ENCODE data around the gene GRIK3.
"Not testable (repeated sequence)": the region's sequence is repeated elsewhere in the genome, so short reads cannot be mapped to it uniquely, and the experiment has no call there.

GRIK3 gene

GRCh38 chr1:36909359-36909758, 125.0 kb downstream of the GRIK3 start:
- not testable (repeated sequence) for DNase-seq (ENCODE audit: low read depth)

GRCh38 chr1:36908096-36908495, 126.2 kb downstream of the GRIK3 start:
- no peak for DNase-seq (ENCODE audit: low read depth)

- no peak for DNase-seq (ENCODE audit: low read depth)
Measured at GRCh38 chr1:36906555-36906954, 127.8 kb downstream of the GRIK3 start.

GRCh38 chr1:36905941-36906340, 128.4 kb downstream of the GRIK3 start:
- no peak for DNase-seq (ENCODE audit: low read depth)

GRCh38 chr1:36900128-36900527, 134.2 kb downstream of the GRIK3 start:
- DNase-seq (ENCODE audit: low read depth) = no peak

GRCh38 chr1:36897813-36898212, 136.5 kb downstream of the GRIK3 start:
- not testable (repeated sequence) for DNase-seq (ENCODE audit: low read depth)

GRCh38 chr1:36894824-36895223, 139.5 kb downstream of the GRIK3 start:
- no peak for DNase-seq (ENCODE audit: low read depth)

- no peak for DNase-seq (ENCODE audit: low read depth)
Measured at GRCh38 chr1:36890776-36891175, 143.5 kb downstream of the GRIK3 start.

GRCh38 chr1:36889478-36890226, 144.7 kb downstream of the GRIK3 start:
- no peak for DNase-seq (ENCODE audit: low read depth)

GRCh38 chr1:36888811-36889477, 145.4 kb downstream of the GRIK3 start:
- DNase-seq (ENCODE audit: low read depth) = no peak

- no peak for DNase-seq (ENCODE audit: low read depth)
Measured at GRCh38 chr1:36885540-36886357, 148.6 kb downstream of the GRIK3 start.

- no peak for DNase-seq (ENCODE audit: low read depth)
Measured at GRCh38 chr1:36884801-36885200, 149.5 kb downstream of the GRIK3 start.

GRCh38 chr1:36884029-36884701, 150.2 kb downstream of the GRIK3 start:
- DNase-seq (ENCODE audit: low read depth) = no peak

- no peak for DNase-seq (ENCODE audit: low read depth)
Measured at GRCh38 chr1:36883315-36883949, 150.9 kb downstream of the GRIK3 start.

- DNase-seq (ENCODE audit: low read depth) = no peak
Measured at GRCh38 chr1:36882536-36883285, 151.6 kb downstream of the GRIK3 start.

- DNase-seq (ENCODE audit: low read depth) = no peak
Measured at GRCh38 chr1:36881541-36881940, 152.8 kb downstream of the GRIK3 start.

GRCh38 chr1:36881068-36881405, 153.3 kb downstream of the GRIK3 start:
- DNase-seq (ENCODE audit: low read depth) = no peak

- no peak for DNase-seq (ENCODE audit: low read depth)
Measured at GRCh38 chr1:36880155-36881067, 153.9 kb downstream of the GRIK3 start.

- DNase-seq (ENCODE audit: low read depth) = no peak
Measured at GRCh38 chr1:36879613-36880012, 154.7 kb downstream of the GRIK3 start.

- DNase-seq (ENCODE audit: low read depth) = no peak
Measured at GRCh38 chr1:36876990-36877389, 157.3 kb downstream of the GRIK3 start.
